Measurements from ENCODE around the gene RMC1. TPM values are rescaled to one million over a fixed set of nuclear protein-coding genes. Genes with fewer than 3 reads are reported as not detected.

Gene RMC1
- total RNA-seq, 1 experiment from 2014 or later = 38.4 TPM

DNA sequence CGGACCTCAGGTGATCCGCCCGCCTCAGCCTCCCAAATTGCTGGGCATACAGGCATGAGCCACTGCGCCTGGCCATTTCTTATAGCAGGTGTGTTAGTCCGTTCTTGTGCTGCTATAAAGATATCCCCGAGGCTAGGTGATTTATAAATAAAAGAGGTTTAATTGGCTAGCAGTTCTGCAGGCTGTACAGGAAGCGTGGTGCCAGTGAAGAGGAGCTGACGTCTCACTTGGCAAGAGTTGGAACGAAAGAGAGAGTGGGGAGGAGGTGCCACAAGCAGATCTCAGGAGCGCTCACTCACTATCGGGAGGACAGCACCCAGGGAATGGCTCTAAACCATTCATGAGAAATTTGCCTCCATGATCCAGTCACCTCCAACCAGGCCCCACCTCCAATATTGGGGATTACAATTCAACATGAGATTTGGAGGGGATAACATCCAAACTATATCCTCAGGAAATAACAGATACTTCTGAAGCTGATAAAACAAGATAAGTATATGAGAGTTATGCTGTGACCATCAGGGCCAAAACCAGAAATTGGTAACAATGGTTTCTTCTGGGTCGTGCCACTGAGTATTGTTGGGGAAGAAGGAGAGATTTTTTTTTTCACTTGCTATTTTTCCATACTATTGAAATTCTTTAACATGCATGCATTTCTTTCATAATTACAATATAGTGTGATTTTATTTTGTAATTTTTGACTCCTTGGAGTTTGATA is 7.4 kb upstream of the RMC1 start:
- no TSS peak for BruUV-seq (replicated peaks)
- Histone ChIP-seq H4K20me1 (ENCODE audit: insufficient read depth) (no peaks in the 10 kb centered on the region), H3K27me3 (ENCODE audit: insufficient read depth, low read length) (no peaks in the 10 kb centered on the region), H2AFZ (ENCODE audit: low read depth, low read length, poor library complexity, severe bottlenecking) (no peak overlapping the region), H3K9me2 (ENCODE audit: insufficient read depth) (no peaks in the 10 kb centered on the region), H3K9ac (ENCODE audit: low read length) (no peak overlapping the region), H3K27ac (ENCODE audit: low read depth, low read length) (no peak overlapping the region), H3K9me3 (ENCODE audit: control insufficient read depth in 1 of 2, insufficient read depth in 1 of 2, low read depth in 1 of 2, low read length in 2 of 2) (peaks cover under 1 to 4% of the 10 kb centered on the region in 2 experiments; a peak in 2 of 4 replicates), H3K4me1 (ENCODE audit: control insufficient read depth in 1 of 2, insufficient read depth in 2 of 2, low read length in 2 of 2) (peaks cover 4 to 16% of the 10 kb centered on the region in 2 experiments), H3K79me2 (ENCODE audit: insufficient read depth, low read length) (no peaks in the 10 kb centered on the region), H3K36me3 (ENCODE audit: control insufficient read depth in 1 of 2, insufficient read depth in 2 of 2, low read length in 2 of 2) (no peaks in the 10 kb centered on the region), H3K4me3 (replicated peaks in 1 of 2; ENCODE audit: low read depth in 1 of 2, low read length in 2 of 2) (no peak overlapping the region), H3K4me2 (ENCODE audit: low read length) (no peak overlapping the region)
- ChIA-PET POLR2A (no interaction called here), RAD21 (ENCODE audit: low non-redundant PET in 1 of 2, low total read pairs in 2 of 2, uncharacterized antibody in 2 of 2, unreplicated experiment in 2 of 2) (no interaction called here), CTCF (interaction anchor here (1.2 kb wide), 1 partner anchor 20 kb away, joined by 3 read pairs; no protein-coding TSS in a partner anchor)
- intact Hi-C loops (cut with micrococcal nuclease) = loop anchor here (5.0 to 10.0 kb wide), 2 partner anchors 91 to 619 kb away; partner anchors contain the start of gene NPC1
- ATAC-seq (no peak), DNase-seq (ENCODE audit: low read depth, low spot score) (no peak)
- TF ChIP-seq EZH2 (IDR thresholded peaks at IDR 0.05) = no peak
- TF ChIP-seq, protein P1, sequence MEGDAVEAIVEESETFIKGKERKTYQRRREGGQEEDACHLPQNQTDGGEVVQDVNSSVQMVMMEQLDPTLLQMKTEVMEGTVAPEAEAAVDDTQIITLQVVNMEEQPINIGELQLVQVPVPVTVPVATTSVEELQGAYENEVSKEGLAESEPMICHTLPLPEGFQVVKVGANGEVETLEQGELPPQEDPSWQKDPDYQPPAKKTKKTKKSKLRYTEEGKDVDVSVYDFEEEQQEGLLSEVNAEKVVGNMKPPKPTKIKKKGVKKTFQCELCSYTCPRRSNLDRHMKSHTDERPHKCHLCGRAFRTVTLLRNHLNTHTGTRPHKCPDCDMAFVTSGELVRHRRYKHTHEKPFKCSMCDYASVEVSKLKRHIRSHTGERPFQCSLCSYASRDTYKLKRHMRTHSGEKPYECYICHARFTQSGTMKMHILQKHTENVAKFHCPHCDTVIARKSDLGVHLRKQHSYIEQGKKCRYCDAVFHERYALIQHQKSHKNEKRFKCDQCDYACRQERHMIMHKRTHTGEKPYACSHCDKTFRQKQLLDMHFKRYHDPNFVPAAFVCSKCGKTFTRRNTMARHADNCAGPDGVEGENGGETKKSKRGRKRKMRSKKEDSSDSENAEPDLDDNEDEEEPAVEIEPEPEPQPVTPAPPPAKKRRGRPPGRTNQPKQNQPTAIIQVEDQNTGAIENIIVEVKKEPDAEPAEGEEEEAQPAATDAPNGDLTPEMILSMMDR (IDR thresholded peaks at IDR 0.05 in 2 of 3, conservative IDR thresholded peaks at IDR 0.05 in 1 of 3; ENCODE audit: borderline replicate concordance in 1 of 3, insufficient read depth in 1 of 3, low read depth in 2 of 3, low read length in 2 of 3) = no peak
- no peak for TF ChIP-seq EGR1 (IDR thresholded peaks at IDR 0.05; ENCODE audit: low read depth)
- TF ChIP-seq POLR2A (IDR thresholded peaks at IDR 0.05; ENCODE audit: borderline replicate concordance, extremely low read depth, insufficient read depth, insufficient read length) = no peak
- no peak for TF ChIP-seq CEBPB (IDR thresholded peaks at IDR 0.05; ENCODE audit: low read depth)
- TF ChIP-seq SIN3A (IDR thresholded peaks at IDR 0.05; ENCODE audit: low read depth) = no peak
- no peak for TF ChIP-seq POLR2AphosphoS5 (IDR thresholded peaks at IDR 0.05; ENCODE audit: low read depth, low read length)
- TF ChIP-seq YY1 (IDR thresholded peaks at IDR 0.05; ENCODE audit: extremely low read depth, insufficient replicate concordance, low read depth, low read length) = no peak
- TF ChIP-seq SRF (IDR thresholded peaks at IDR 0.05; ENCODE audit: low read depth) = no peak
- TF ChIP-seq SP1 (IDR thresholded peaks at IDR 0.05; ENCODE audit: low read depth) = no peak
- TF ChIP-seq RAD21 (IDR thresholded peaks at IDR 0.05; ENCODE audit: low read depth) = no peak
- no peak for TF ChIP-seq ATF3 (IDR thresholded peaks at IDR 0.05)
- TF ChIP-seq ZFX (IDR thresholded peaks at IDR 0.05) = no peak
- no peak for TF ChIP-seq ZNF274 (IDR thresholded peaks at IDR 0.05; ENCODE audit: low read depth, low read length)
- TF ChIP-seq JUND (IDR thresholded peaks at IDR 0.05) = no peak
- TF ChIP-seq FOSL1 (IDR thresholded peaks at IDR 0.05; ENCODE audit: low read depth) = no peak

All from HCT116 (cell line).